B cell (primary cell): Measurements from ENCODE around the gene RIMS3.

Source experiments
- EZH2 ChIP-seq: IDR thresholded peaks from 2 replicates; pipeline ENCODE4 v1.6.1; 2012; ENCODE audit warnings: borderline replicate concordance, low read depth, mild to moderate bottlenecking, moderate library complexity, low read length; ENCODE audit not compliant: insufficient read depth, poor library complexity, severe bottlenecking
- TF ChIP-seq, protein P1 (sequence below): fragments of 200-600 bp; IDR thresholded peaks from one replicate; pipeline ENCODE4 v1.8.0; 2022; ENCODE audit warnings: antibody characterized with exemption, mild to moderate bottlenecking

DNA sequence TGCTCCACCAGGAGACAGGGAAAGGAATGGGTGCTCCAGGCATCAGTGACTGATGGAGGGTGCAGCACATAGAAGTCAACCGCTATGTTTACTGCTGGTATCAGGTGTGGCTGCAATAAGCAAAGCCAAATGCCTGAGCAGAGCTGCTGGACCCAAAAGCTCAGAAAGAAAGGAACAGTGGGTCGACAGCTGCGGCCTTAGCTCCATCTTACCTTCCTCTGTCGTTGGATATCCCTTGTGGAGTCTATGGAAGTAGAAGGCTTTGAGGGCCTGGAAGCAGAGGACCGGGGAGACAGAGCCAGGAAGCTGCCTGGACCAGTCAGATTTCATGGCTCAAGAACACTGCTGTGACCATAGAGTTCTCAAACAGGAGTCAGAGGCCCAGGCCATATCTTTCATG, 45.3 kb downstream of the RIMS3 start:
- TF ChIP-seq, protein P1, sequence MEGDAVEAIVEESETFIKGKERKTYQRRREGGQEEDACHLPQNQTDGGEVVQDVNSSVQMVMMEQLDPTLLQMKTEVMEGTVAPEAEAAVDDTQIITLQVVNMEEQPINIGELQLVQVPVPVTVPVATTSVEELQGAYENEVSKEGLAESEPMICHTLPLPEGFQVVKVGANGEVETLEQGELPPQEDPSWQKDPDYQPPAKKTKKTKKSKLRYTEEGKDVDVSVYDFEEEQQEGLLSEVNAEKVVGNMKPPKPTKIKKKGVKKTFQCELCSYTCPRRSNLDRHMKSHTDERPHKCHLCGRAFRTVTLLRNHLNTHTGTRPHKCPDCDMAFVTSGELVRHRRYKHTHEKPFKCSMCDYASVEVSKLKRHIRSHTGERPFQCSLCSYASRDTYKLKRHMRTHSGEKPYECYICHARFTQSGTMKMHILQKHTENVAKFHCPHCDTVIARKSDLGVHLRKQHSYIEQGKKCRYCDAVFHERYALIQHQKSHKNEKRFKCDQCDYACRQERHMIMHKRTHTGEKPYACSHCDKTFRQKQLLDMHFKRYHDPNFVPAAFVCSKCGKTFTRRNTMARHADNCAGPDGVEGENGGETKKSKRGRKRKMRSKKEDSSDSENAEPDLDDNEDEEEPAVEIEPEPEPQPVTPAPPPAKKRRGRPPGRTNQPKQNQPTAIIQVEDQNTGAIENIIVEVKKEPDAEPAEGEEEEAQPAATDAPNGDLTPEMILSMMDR = no peak
- TF ChIP-seq EZH2 = no peak
